ENCODE measurements around the gene VAV1.

Gene VAV1, protein sequence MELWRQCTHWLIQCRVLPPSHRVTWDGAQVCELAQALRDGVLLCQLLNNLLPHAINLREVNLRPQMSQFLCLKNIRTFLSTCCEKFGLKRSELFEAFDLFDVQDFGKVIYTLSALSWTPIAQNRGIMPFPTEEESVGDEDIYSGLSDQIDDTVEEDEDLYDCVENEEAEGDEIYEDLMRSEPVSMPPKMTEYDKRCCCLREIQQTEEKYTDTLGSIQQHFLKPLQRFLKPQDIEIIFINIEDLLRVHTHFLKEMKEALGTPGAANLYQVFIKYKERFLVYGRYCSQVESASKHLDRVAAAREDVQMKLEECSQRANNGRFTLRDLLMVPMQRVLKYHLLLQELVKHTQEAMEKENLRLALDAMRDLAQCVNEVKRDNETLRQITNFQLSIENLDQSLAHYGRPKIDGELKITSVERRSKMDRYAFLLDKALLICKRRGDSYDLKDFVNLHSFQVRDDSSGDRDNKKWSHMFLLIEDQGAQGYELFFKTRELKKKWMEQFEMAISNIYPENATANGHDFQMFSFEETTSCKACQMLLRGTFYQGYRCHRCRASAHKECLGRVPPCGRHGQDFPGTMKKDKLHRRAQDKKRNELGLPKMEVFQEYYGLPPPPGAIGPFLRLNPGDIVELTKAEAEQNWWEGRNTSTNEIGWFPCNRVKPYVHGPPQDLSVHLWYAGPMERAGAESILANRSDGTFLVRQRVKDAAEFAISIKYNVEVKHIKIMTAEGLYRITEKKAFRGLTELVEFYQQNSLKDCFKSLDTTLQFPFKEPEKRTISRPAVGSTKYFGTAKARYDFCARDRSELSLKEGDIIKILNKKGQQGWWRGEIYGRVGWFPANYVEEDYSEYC
- 127 reads per million, percentile 87 among the genes with 10 or more reads in this experiment for total RNA-seq

DNA sequence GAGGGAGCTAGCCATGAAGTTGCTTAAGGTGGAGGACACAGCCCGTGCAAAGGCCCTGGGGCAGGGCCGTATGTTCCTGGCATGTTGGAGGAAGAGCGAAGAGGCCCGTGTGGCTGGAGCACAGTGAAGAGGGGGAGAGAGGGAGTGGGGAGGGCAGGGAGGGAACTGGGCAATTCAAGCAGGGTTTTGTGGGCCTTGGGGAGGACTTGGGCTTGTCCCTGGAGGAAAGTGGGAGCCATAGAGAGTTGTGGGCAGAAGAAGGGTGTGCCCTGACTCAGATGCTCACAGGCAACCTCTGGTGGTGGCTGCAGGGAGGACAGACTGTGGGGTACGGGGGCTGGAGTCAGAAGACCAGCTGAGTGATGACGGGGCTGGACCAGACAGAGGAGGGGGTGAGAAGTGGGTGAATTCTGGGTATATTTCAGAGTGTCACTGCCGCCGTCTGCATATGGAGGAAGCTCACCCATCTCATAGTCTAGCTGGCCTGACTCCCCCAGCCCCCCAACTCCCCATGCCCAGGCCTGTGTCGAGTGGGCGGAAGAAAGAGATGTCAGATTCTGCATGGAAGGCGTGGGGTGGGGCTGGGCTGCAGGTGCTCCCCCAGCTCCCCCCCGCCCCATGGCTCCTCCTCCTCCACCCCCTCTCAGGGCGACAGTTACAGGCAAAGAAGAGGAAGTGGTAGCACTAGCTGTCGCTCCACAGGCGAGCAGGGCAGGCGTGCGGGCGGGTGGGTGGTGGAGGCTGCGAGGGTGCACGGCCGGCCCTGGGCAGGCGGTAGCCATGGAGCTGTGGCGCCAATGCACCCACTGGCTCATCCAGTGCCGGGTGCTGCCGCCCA, at the start of gene VAV1:
Gene VAV1 (plus strand): TSS at position 681 of the 838 bp plus-strand sequence. CDS start 100 bp downstream, at position 781.
- DNase-seq, result peak; percentile 75

DNA sequence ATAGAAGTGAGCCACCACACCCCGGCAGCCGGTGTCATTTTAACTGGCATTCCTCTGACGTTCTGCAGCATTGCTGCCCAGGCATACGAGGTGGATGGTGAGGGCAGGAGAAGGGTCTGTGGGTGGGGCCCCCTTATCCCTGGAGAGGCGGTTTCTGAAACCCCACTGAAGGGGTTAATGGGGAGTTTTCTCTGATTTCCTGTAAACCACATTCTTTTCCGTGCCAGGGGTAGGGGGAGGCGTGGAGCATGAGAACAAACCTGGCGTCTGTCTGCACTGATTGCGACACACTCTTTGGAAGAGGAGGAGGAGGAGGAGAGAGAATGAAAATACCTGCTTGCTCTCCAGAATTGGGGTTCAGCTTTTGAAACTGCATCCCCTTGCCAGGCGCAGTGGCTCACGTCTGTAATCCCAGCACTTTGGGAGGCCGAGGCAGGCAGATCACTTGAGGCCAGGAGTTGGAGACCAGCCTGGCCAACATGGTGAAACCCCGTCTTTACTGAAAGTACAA, 49.3 kb upstream of the VAV1 start:
- no peak for DNase-seq

DNA sequence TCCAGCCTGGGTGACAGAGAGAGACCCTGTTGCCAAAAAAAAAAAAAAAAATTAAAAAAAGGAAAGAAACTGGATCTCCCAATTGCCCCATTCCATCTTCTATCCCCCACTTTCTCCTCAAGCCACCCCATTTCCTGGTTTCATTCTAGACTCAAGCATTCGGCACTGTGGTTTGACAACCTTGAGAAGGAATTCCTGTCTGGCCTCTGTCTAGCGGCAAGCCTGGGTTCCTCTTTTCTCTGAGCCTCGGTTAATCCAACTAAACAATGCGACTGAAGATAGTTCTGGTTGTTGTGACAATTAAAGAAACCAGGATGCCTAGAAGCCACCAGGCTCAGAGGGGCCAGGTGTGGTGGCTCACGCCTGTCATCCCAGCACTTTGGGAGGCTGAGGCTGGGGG, 48.8 kb upstream of the VAV1 start:
- DNase-seq, result no peak

DNA sequence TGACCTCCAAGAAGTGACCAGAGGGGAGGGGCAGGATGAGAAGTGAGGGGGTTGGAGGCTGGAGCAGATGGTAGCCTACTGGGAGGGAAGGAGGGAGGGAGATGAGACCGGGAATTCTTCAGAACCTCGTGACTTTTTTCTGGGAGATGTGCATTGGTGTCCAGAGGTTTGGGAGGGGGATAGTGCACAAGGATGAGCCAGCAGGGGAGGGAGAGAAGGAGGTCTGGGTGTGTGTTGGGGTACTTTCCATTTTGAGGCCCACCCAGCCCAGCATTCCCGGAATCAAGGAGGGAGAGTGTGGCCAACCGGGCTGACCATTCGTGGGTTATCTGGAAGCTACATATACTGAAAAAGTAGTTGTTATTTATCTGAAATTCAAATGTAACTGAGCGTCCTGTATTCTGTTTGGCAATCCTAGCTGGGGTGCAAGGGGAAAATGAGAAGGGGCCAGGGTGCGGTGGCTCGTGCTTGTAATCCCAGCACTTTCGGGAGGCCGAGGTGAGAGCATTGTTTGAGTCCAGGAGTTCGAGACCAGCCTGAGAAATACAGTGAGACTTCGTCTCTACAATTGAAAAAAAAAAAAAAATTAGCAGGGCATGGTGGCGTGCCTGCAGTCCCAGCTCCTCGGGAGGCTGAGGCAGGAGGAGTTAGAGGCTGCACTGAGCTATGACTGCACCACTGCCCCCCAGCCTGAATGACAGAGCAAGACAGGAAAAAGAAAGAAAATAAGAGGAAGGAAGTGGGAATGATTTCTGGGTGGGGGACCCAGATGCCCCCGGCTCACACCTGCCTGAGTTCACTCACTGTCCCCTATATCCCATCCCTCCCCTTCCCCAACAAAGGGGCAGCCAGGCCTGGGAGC, 47.6 kb upstream of the VAV1 start:
- no peak for DNase-seq

DNA sequence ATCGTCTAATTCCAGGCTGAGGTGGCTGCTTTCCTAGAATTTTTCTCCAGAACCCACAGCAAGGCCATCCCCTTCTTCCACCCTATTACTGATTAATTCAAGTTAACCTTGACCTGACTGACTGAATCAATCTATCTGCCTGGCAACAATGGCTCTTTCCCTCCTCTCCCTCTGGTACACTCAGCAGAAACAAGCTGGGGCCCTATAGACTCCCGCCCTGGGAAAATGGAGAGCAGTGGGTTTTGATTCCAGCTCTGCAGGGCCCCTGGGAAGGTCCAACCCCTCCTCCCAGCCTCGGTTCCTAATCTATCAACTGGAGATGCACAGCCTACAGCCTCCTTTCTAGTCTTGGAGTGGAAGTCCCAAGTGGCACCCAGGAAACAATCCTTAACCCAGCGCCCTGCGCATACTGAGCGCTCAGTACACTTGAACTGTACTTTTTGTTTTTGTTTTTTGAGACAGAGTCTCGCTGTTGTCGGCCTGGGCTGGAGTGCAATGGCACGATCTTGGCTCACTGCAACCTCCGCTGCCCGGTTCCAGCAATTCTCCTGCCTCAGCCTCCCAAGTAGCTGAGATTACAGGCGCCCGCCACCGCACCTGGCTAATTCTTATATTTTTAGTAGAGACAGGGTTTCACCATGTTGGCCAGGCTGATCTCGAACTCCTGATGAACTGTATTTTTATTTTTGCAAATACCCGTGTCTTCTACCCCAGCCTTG, 46.8 kb upstream of the VAV1 start:
- no peak for DNase-seq

DNA sequence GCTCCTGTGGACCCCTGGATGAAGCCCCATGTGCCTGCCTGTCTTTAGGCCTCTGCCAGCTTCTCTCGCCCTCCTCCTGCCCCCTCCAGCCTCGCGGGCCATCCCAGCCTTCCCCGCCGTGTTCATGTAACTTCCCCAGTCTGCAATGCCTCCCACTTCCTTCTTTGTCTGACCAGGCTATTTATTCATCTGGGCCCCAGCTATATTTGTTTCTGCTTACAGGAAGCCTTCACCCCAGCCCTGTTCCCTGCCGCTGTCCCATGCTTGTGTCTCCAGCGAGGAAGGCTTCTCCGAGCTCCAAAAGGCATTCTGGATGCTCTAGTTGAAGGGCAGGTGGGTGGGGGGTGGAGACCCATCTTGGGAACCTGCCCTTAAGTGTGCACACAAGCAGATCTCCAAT, 44.2 kb upstream of the VAV1 start:
- DNase-seq, result no peak

DNA sequence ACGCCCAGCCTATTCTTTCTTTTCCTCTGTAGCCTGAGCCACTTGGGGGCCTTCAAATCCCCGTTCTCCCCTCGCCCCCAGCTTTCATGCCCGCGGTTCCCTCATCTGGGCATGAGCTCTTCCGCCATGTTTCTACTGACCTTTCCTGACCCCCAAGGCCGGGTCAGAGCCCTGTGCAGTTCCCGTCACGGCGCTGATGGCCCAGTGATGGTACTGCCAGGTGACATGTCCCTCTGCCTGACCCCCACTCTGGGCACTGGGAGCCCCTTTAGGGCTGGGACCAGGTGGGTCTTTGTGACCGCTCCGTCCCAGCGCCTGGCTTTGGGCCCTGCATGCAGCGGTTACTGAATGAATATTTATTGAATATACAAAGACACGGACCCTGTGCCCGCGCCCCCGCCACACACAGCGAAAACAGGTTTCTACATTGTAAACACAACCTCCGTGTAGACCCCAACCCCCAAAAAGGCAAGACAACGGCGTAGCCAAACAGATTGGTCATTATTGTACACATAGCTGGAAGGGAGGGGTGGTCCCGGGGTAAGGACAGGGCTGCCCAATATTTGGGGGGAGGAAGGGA, 42.8 kb upstream of the VAV1 start:
- no peak for DNase-seq

DNA sequence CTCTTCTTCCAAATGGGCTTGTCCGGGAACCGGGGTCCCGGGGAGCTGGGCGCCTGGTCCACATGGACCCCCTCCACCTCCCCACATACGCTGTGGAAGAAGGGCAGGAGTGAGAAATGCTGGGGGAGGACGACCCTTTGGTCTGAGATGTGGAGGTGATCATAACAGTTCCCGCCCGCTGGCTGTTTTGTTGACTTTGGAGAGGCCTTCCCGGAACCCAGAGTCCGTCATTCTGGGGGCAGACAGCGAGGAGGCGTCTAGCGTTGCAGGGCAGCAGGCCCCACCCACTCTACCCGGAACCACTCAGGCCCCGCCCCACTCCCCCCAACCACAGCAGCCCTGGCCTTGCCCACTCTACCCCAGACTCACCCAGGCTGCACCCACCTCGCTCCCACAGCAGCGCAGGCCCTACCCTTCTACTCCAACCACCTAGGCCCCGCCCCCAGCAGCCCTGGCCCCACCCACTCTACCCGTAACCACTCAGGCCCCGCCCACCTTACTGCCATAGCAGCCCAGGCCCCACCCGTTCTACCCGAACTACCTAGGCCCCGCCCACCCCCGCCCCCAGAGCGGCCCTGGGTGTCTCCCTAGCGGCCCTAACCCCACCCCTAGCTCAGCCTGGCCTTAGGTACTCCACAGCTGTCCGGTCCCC, 42.2 kb upstream of the VAV1 start:
- no peak for DNase-seq

DNA sequence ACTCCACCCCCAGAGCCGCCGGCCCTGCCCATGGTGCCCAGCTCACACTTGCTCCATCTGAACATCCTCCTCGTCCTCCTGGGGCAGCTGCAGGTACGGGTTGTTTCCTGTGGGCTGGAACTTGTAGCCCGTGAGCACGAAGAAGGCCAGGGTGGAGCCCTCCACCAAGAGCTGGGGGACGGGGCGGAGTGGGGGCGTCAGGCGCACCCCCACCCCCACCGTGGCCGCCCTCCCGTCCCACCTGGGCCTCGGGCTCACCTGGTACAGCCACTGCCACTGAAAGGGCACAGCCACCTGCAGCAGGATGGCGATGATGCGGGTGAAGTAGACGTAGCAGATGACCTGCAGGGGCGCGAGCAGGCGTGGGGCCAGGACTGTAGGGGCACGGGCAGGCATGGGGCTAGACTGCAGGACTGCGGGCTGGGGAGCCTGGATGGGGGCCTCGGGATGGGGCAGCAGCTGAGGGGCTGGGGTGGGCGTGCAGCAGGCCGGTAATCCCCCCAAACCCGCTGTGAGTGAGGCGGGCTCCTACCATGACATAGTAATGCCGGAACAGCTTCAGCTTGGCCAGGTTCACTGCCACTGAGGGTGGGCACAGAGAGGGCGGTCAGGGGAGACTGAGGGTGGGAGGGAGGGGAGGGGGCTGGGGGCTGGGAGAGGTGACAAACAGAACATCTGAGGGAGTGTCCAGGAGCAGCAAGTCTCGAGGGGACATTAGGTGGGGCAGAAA, 41.4 kb upstream of the VAV1 start:
- no peak for DNase-seq

DNA sequence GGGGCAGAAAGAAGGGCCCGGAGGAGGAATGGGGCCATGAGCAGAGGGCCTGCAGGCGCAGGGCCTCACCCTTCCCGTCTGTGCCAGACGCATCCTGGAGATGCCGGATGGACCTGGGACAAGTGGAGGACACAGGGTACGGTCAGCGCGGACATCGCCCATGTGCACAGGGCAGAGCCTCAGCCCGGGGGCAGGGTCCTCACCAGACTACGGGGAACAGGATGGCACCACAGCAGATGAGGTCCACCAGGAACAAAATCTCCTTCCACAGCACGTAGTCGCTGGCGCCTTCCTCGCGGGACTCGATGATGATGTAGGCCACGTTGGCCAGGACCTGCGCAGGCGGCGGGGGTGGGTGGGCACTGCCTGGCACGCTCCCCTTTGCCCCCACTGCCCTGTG, 40.7 kb upstream of the VAV1 start:
- DNase-seq, result no peak

DNA sequence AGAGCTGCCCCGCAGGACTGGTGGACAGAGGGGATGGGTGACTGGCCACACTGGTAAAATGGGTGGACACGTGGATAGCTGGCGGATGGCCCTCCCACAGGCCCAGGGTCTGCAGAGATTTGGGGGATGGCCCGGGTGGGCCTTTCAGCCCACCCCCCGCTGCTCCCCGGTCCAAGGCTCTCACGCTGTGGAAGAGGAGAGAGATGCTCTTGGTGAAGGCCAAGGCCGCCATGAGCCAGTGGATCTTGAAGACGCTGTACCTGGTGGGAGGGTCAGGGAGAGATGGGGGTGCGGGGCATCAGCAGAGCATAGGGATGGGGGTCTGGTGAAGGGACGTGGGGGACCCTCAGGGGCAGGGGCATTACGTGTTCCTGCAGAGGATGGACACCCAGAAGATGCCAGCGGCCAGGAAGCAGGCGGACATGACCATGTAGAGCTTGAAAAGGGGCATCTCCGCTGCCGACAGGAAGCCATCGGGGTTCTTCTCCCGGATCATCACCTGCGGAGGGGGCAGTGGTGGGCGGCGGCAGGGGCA, 39.6 kb upstream of the VAV1 start:
- DNase-seq, result no peak

DNA sequence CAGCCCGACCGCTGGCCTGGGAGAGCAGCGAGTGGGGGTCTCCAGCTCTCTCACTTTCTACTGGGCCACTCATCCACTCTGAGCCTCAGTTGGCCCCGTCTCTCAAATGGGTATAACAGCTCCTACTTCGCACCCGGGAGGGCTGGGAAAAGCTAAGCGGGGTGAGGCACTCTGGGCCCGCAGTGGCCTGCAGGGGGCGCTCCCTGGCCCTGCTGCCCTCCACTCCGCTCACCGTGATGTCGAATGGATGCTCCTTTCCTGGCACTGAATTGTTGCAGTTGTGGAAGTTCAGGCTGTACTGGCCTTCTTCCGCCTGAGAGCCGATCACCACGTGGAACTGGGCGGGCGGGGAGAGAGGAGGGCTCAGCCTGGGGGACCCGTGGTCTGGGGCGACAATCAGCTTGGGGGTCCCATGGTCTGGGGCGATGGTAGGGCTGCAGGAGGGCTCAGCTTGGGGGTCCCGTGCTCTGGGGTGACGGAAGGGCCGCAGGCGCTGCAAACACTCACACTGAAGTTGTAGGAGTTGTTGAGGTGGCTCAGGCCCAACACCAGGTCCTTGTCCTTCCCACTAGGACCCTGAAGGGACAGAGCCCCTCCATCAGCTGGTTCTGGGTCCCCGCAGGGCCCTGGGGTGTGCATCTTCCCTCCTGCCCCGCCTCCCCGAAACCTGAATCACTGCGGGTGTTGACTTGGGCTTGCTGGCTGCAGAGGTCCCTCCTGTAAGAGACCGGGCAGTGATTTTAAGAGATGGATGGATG, 39.0 kb upstream of the VAV1 start:
- no peak for DNase-seq

DNA sequence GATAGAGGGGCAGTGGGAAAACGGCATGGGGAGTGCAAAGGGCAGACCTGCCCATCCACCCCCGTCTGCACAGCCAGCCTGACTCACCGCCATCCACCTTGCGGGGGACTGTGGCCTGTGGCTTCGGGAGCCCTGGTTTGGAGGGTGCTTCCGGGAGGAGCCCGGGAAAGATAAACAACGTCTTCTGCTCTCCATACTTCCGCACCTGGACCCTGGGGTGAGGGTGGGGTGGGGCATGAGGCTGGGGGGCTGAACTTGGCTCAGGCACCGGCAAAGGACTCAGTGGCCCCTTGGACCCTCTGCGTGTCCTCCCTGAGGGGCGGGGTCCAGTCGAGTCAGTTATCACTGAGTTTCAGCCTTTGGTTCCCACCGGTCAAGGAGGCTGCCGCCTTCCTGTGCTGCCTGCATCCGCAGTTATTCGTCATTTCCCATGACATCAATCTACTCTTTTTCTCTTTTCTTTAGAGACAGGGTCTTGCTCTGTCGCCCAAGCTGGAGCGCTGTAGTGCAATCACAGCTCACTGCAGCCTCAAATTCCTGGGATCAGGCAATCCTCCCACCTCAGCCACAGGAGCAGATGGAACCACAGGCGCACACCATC, 38.3 kb upstream of the VAV1 start:
- no peak for DNase-seq

DNA sequence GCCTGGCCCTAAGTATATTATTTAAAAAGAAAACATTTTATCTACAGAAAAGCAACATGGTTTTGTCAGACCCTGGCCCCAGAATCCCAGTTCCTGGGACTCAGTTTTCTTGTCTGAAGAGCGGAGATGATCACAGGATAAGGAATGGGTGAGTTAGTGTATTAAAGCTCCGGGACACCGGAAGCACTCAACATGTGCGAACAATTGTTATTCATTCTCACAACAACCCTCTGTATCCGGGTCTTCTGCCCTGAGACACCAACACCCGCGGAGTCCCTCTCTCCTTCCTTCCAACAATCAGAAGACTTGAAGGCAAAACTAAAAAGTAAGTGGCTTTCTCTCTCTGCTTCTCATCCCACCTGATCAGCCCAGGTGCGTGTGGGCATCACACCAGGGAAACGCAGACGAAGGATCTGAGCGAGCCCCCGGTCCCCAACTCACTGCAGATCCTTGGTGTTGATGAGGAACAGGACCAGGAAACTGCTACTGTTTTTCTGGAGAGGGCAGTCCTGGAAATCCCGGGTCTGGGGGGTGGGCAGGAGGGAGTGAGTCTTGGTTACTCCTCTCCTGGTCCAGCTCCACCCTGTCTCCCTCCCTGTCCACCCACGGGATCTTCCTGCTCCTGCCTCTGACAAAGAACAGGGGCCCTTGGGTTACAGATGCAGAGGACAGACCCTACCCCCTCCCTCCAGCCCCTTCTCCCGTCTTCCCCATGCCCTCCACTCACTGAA, 37.2 kb upstream of the VAV1 start:
- DNase-seq, result no peak

DNA sequence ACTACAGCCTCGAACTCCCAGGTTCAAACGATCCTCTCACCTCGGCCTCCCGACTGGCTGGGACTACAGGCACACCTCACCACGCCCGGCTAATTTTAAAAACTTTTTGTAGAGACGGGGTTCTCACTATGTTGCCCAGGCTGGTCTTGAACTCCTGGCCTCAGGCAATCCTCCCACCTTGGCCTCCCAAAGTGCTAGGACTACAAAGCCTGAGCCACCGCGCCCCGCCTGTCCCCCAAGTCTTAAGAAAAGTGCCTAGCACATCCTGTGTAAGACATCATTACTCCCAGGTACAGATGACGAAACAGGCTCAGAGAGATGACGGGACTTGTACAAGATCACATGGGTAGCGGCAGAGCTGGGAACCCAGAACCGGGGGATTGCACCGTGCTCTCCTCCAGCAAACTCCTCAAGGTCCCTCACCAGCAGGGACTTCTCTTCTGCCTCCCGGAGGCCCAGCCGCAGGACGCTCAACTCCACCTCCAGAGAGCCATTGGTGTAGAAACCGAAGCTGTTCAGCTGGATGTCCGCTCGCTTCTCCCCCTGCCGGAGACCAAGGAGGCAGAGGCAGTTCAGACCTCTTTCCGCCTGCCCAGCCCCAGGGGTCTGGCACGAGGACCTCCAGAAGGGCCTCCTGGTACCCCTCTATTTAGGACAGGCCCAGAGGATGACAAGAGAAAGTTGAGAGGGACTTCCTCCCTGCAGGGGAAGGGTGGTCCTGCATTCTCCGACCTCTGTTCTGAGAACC, 36.2 kb upstream of the VAV1 start:
- DNase-seq, result peak; percentile 48

DNA sequence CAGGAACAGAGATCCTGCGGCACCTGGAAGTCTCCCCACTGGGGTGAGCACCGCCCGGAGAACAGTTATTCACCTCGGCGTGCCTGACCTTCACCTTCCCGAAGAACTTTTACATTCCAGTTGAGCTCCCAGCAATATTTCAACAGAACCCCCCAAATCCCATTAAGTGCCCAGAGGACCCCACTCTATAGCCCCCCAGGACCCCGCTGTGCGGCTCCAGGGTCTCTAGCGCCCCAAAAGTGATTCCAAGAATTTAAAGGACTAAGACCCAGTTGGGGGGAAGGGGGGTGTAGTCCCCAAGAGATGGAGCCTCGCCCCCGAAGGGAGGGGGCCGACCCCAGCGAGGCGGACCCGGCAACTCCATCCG, 35.6 kb upstream of the VAV1 start:
- DNase-seq, result no peak
